SKM-1 (cell line): ENCODE measurements around the gene NFIA.

Experiments
- DNase-seq: peaks from one replicate; lab custom pipeline; 2025; ENCODE audit not compliant: unreplicated experiment; lab: John Stamatoyannopoulos, UW

The NFIA gene

GRCh38 chr1:61474269-61474817 is 392.0 kb downstream of the NFIA start:
- DNase-seq: no peak

GRCh38 chr1:61474963-61475362 is 392.6 kb downstream of the NFIA start:
- DNase-seq: no peak

- DNase-seq: no peak
Observed at GRCh38 chr1:61477301-61477700, 394.9 kb downstream of the NFIA start.

DNA sequence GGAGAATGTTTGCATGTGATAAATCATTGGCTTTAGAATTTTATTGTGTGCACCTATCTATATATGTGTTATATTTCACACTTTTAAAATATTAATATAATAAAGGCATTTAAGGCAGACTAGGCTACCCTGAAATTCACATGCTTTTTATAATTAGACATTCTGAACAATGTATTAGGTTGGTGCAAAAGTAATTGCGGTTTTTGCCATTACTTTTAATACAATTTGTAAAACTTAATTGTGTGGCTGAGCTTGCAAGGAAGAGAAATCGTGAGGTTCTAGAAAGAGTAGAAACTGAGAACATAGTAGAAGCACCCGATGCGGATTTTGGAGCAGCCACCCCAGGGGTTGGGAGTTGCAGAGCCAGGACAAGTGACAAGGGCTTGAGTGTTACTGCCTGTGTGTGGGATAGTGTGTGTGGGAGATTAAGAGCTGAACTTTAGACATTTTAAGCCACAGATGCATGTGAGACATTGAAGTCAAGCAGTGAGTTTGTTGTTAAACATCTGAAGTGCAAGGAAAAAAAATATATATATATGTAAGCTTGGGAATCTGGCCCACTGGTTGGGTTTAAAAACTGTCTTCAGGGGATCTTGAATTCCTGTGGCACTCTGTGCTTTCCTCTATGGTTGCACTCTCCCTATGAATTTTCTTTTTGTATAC is 398.0 kb downstream of the NFIA start:
- DNase-seq: no peak

DNA sequence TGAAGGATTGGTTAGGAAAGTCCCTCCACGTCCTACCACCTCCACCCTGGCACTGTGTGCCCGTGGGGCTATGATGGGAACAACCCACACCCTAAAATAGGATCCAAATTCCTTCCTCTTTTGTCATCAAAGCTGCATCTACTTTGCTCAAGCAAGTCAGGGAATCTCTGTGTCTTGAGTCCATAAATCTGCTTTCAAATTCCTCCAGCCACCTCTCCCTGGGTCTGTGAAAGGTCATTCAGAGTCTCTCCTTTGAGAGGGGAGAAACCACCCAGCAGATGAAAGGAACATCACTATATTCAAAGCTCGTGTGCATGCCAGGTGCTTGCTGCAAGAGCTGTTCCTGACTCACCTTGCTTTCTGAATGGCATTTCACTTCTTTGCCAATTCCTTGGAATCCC is 399.0 kb downstream of the NFIA start:
- DNase-seq: no peak

- DNase-seq: no peak
Observed at GRCh38 chr1:61482170-61482734, 399.9 kb downstream of the NFIA start.

GRCh38 chr1:61486783-61487536 is 404.6 kb downstream of the NFIA start:
- DNase-seq: no peak

GRCh38 chr1:61487801-61488200 is 405.4 kb downstream of the NFIA start:
- DNase-seq: no peak

DNA sequence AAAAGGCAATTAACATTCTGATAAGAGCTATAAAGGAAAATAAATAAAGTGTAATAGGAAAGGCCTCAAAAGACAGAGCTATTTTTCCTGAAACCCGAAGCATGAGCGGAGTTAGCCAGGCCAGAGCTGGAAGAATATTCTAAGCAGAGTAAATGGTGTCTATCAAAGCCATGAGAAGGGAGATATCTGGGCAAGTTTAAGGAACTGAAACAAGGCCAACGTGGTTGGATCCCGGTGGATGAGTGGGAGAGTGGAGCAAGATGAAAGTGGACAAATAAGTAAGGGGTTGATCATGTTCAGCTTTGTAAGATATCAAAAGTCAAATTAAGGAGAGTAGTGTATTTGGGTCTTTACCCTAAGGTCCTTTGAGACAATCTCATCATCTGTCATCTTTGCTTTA is 408.6 kb downstream of the NFIA start:
- no peak for DNase-seq

DNA sequence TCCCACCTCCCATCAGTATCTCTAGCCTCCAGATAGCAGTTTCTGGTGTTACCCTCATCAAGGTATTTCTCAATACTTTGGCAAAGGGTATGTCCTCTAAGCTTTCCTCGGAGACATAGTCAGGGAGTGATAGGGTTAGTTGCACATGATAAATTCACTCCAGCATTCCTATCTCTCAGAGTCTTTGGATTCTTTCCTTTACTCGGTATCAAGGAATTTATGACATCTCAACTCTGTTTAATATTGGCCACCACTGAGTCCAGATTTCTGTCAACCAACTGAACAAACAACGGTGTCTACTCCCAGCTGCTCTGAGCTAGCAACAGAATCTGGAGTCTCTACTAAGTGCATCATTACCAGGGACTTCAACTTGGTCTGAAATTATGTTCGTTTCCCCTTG is 409.1 kb downstream of the NFIA start:
- no peak for DNase-seq

GRCh38 chr1:61494000-61494399 is 411.6 kb downstream of the NFIA start:
- no peak for DNase-seq

DNA sequence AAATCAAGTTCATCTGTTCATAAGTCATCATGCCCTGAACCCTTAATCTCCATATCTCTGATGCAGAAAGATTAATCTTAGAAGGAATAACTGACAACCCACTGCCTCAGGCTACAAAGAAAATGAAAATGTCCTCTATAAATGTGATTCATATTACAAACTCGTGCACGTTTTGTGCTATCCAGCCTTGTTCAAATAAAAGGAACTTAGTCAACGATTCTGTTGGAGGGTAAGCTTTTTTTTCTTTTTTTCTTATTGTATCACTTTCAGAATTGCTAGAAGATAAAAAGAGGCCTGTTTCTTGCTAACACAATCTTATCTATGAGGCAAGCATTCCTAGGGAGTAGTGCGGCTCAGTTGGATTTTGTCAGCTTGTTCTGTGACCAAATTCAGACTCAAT is 414.1 kb downstream of the NFIA start:
- no peak for DNase-seq

DNA sequence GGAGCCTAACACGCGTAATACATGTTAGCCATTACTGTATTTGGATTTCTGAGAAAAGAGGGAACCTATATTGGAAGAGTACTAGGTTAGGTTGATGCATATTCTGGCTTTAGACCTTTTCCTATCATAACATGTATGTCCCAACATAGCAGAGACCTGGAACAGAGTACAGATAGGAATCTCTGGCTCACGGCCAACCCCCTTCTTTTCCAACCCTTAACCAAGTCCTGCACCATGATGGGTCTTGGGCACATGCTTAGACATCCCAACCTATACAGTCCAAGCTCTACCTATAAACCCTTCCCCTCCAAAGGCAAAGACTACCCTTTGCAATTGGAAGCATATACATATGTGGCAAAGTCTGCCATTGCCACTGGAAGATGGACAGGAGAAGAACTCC is 414.7 kb downstream of the NFIA start:
- no peak for DNase-seq

DNA sequence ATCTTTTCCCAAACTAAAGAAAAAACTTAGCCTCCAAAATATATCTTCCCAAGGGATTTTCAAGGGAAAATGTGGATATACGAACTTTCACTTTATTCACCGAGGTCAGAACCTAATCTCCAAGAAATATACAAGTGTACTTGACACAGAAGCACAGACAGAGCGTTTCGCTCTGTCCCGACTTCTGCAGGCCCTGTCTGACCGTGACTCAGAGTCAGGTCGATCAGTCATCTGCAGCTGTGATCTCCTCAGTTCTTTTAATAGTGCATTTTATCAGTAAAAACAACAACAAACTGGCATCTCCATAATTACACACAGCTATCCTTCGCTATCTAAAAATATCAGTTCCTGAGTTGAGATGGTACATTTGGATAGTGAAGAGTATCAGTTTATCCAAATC is 416.0 kb downstream of the NFIA start:
- no peak for DNase-seq

DNA sequence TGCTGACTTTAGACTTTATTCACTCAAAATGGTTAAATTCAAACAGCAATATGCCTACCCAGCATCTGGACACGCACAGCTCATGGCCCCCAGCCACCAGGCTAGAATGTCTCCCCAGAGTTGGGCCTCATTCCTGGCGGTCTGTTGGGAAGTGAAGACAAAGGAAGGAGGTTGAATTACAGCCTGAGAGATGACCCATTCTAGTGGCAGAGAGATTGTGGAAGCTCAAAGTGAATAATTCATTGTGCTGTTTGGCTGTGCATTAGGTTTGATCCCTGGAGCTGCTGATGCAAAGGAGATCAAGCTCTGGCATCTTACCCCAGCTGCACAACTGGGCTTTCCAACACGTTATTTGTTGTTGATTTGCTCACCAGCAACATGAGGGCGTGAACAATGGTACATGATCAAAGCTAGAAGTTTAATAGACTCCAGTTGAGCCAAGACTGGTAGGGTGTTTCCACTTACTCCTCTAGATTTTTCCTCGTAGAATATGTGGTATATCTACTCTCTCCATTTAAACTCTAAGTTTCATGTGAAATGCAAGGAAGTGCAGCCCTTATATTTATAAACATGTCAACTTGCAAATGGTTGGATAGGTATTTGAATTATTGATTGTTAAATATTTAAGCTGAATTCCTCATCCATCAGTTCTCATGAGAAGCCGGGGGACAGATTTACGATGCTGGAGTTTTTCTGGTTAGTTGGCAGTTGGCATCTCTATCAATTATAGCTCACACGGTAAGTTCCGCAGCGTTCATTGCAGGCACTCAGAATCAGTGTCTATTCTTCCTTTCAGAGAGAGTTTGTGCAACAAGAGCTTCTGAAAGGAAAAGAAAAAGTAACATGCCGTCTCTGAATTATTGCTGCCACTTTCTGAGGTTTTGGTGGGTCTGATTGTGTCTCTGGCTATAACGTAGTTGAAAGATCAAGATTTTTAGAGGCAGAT is 419.9 kb downstream of the NFIA start:
- no peak for DNase-seq

DNA sequence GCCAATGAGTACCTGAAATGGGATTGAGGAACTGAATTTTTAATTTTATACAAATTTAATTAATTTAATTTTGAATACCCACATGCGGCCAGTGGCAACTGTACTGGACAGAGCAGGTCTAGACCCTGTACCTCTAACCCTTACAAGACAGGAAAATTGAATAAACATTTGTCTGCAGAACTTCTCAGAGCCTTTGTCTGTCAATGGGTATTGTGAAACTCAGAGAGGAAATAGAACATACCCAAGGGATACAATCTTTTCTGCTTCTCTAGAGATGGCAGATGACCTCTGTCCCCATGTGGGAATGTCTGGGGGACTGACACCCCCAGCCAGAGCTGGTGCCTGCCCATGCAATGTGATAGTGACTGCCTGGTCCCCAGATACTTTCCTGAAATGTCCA is 421.9 kb downstream of the NFIA start:
- DNase-seq: no peak

DNA sequence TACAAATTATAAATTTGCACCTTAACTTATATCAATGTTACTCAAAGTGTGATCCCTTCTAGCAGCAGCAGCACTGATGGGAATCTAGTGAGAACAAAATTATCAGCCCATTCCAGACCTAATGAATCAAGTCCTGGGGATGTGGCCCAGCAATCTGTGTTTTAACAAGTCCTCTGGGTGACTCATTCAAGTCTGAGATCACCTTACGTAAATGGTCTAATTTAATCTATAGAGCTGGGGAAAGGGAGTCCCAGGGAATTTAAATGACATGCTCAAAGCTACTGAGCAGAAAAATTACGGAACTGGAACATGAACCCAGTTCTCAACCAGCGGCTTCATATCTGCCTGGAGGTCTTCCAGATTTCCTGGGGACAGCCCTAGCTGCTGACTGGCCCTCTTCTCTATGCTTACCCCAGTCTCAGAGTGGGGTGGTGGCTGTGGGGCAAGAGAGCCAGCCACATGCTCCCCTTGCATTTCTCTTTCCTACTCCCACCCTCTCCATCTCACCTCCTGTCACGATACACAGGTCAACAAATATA is 422.6 kb downstream of the NFIA start:
- no peak for DNase-seq

- DNase-seq: no peak
Observed at GRCh38 chr1:61506236-61506635, 423.9 kb downstream of the NFIA start.

GRCh38 chr1:61506944-61507500 is 424.7 kb downstream of the NFIA start:
- no peak for DNase-seq
